Esophagus squamous epithelium (tissue), 4 donors: ENCODE measurements around the gene SCAMP2.

Experiments
- POLR2A ChIP-seq, 4 donors: fragments of 450-650 bp; IDR thresholded peaks; one replicate each; pipeline ENCODE4 v1.6.1; 2017; ENCODE audit warnings: antibody characterized with exemption in 4 of 4, mild to moderate bottlenecking in 4 of 4, moderate library complexity in 3 of 4
- TF ChIP-seq, protein P1 (sequence below), 6 experiments: fragments of 450-650 bp in 4 of 6; fragments of 200-600 bp in 2 of 6; sonication (generic) in 2 of 6; IDR thresholded peaks; one replicate each; pipeline ENCODE4 v1.5.1; 2016 to 2019; ENCODE audit warnings: antibody characterized with exemption in 6 of 6, mild to moderate bottlenecking in 4 of 6, moderate library complexity in 4 of 6

DNA sequence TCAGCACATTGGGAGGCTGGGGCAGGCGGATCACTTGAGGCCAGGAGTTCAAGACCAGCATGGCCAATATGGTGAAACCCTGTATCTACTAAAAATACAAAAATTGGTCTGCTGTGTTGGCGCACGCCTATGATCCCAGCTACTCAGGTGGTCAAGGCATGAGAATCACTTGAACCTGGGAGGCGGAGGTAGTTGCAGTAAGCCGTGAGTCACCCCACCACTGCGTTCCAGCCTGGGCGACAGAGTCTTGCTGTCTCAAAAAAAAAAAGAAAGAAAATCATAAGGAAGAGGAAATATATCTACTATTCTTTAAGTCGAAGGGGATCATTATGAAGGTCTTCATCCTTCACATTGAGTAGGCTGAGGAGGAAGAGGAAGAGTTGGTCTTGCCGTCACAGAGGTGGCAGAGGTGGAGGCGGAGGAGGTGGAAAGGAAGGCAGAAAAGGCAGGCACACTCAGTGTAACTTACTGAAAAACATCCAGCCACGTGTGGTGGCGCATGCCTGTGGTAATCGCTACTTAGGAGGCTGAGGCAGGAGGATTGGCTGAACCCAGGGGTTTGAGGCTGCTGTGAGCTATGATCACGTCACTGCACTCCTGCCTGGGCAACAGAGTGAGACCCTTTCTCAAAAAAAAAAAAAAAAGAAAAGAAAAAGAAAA, 77.1 kb downstream of the SCAMP2 start:
- TF ChIP-seq, protein P1, sequence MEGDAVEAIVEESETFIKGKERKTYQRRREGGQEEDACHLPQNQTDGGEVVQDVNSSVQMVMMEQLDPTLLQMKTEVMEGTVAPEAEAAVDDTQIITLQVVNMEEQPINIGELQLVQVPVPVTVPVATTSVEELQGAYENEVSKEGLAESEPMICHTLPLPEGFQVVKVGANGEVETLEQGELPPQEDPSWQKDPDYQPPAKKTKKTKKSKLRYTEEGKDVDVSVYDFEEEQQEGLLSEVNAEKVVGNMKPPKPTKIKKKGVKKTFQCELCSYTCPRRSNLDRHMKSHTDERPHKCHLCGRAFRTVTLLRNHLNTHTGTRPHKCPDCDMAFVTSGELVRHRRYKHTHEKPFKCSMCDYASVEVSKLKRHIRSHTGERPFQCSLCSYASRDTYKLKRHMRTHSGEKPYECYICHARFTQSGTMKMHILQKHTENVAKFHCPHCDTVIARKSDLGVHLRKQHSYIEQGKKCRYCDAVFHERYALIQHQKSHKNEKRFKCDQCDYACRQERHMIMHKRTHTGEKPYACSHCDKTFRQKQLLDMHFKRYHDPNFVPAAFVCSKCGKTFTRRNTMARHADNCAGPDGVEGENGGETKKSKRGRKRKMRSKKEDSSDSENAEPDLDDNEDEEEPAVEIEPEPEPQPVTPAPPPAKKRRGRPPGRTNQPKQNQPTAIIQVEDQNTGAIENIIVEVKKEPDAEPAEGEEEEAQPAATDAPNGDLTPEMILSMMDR (IDR thresholded peaks at IDR 0.05): no peak
- TF ChIP-seq POLR2A (IDR thresholded peaks at IDR 0.05): no peak
